Activated T-cell treated with anti-CD3 and anti-CD28 coated beads for 48 hours (primary cell): ENCODE data around the gene IQGAP2.
A peak's percentile ranks its signal among the peaks of the same experiment; 100 is the strongest.
"Not testable (repeated sequence)": the region's sequence is repeated elsewhere in the genome, so short reads cannot be mapped to it uniquely, and the experiment has no call there.

Experiments used
- DNase-seq: peaks from one replicate; pipeline ENCODE4 v3.0.0-alpha.2; 2020; ENCODE audit warnings: low read depth

Gene IQGAP2

GRCh38 chr5:76542887-76543690, 140.0 kb downstream of the IQGAP2 start:
- peak; percentile 46 for DNase-seq

- peak; percentile 37 for DNase-seq
Measured at GRCh38 chr5:76544268-76544926, 141.3 kb downstream of the IQGAP2 start.

GRCh38 chr5:76545184-76545583, 142.1 kb downstream of the IQGAP2 start:
- no peak for DNase-seq

GRCh38 chr5:76546497-76547102, 143.5 kb downstream of the IQGAP2 start:
- DNase-seq = no peak

- DNase-seq = no peak
Measured at GRCh38 chr5:76547242-76547890, 144.3 kb downstream of the IQGAP2 start.

GRCh38 chr5:76547891-76548524, 144.9 kb downstream of the IQGAP2 start:
- no peak for DNase-seq

GRCh38 chr5:76548525-76549229, 145.6 kb downstream of the IQGAP2 start:
- DNase-seq = no peak

- not testable (repeated sequence) for DNase-seq
Measured at GRCh38 chr5:76550881-76551280, 147.8 kb downstream of the IQGAP2 start.

GRCh38 chr5:76552546-76552945, 149.5 kb downstream of the IQGAP2 start:
- DNase-seq = no peak

GRCh38 chr5:76553251-76553650, 150.2 kb downstream of the IQGAP2 start:
- no peak for DNase-seq

GRCh38 chr5:76555114-76555513, 152.0 kb downstream of the IQGAP2 start:
- no peak for DNase-seq

- no peak for DNase-seq
Measured at GRCh38 chr5:76555717-76556116, 152.6 kb downstream of the IQGAP2 start.

GRCh38 chr5:76556511-76557221, 153.6 kb downstream of the IQGAP2 start:
- no peak for DNase-seq

GRCh38 chr5:76560952-76561891, 158.1 kb downstream of the IQGAP2 start:
- no peak for DNase-seq

GRCh38 chr5:76561959-76562358, 158.9 kb downstream of the IQGAP2 start:
- DNase-seq = no peak

- DNase-seq = no peak
Measured at GRCh38 chr5:76565009-76565408, 161.9 kb downstream of the IQGAP2 start.

- DNase-seq = no peak
Measured at GRCh38 chr5:76570153-76570552, 167.1 kb downstream of the IQGAP2 start.

GRCh38 chr5:76571559-76571958, 168.5 kb downstream of the IQGAP2 start:
- DNase-seq = no peak

- no peak for DNase-seq
Measured at GRCh38 chr5:76576450-76576849, 173.4 kb downstream of the IQGAP2 start.

- DNase-seq = no peak
Measured at GRCh38 chr5:76576996-76577395, 173.9 kb downstream of the IQGAP2 start.
